Measurements from ENCODE around the gene PRSS2. TPM values are rescaled to one million over a fixed set of nuclear protein-coding genes. Genes with fewer than 3 reads are reported as not detected.

PRSS2 gene
- total RNA-seq, 1 donor from 2014 or later: not detected

GRCh38 chr7:142819530-142819929, 48.8 kb downstream of the PRSS2 start:
- H3K4me3 Mint-ChIP-seq: no peak overlapping the region
- no peaks in the 10 kb centered on the region for H3K36me3 Mint-ChIP-seq (ENCODE audit: low read depth)
- H3K4me1 Mint-ChIP-seq: peaks cover 15% of the 10 kb centered on the region
- intact Hi-C loops (cut with micrococcal nuclease): no loop called here
- H3K27me3 Mint-ChIP-seq: peaks cover 33% of the 10 kb centered on the region
- peak; percentile 51 for DNase-seq
- H3K27ac Mint-ChIP-seq: no peak overlapping the region
- H3K9me3 Mint-ChIP-seq: no peaks in the 10 kb centered on the region

GRCh38 chr7:142822714-142823113, 51.9 kb downstream of the PRSS2 start:
- Mint-ChIP-seq H3K27ac (no peak overlapping the region), H3K9me3 (peaks cover 3% of the 10 kb centered on the region), H3K36me3 (ENCODE audit: low read depth) (no peaks in the 10 kb centered on the region), H3K4me3 (no peak overlapping the region), H3K4me1 (peaks cover 9% of the 10 kb centered on the region), H3K27me3 (peaks cover 33% of the 10 kb centered on the region)
- no peak for DNase-seq
- intact Hi-C loops (cut with micrococcal nuclease): no loop called here

Other genes with a start within 250 kb of the PRSS2 start
- gene PRSS1, start 21.5 kb upstream of the PRSS2 start, total RNA-seq: not detected in 2 replicates
- gene EPHB6, start 84.1 kb downstream of the PRSS2 start, total RNA-seq: 5.9 and 7.3 TPM in 2 replicates
- not detected in 2 replicates for gene TRPV6, start 114.8 kb downstream of the PRSS2 start, total RNA-seq
- gene TRPV5, start 162.8 kb downstream of the PRSS2 start, total RNA-seq: not detected in 2 replicates
- gene LLCFC1, start 168.5 kb downstream of the PRSS2 start, total RNA-seq: not detected in 2 replicates
- gene KEL, start 191.4 kb downstream of the PRSS2 start, total RNA-seq: 0.12 and 0.37 TPM in 2 replicates

Data from activated CD4-positive, alpha-beta T cell treated with anti-CD3 and anti-CD28 coated beads, Interleukin-2, amount 10 ng/mL, durations not matched to agents 24 days and 14 days (primary cell).